Urothelium cell line (cell line): ENCODE measurements around the gene ENOX1.
"Not testable (repeated sequence)": the region's sequence is repeated elsewhere in the genome, so short reads cannot be mapped to it uniquely, and the experiment has no call there.

ENCODE experiments used
- DNase-seq: peaks from one replicate; pipeline ENCODE4 v3.0.0; 2011; ENCODE audit warnings: low spot score, mixed read lengths
- FAIRE-seq: peaks from 2 replicates; lab custom pipeline; 2011; peaks lifted over from hg19 to GRCh38; lab: Jason Lieb, UNC

The ENOX1 gene

GRCh38 chr13:43195112-43195511 lies 591.7 kb downstream of the ENOX1 start:
- FAIRE-seq (no peak), DNase-seq (no peak)

- DNase-seq, result no peak
- no peak for FAIRE-seq
Observed at GRCh38 chr13:43193789-43194420, 592.9 kb downstream of the ENOX1 start.

GRCh38 chr13:43191546-43191945 lies 595.2 kb downstream of the ENOX1 start:
- FAIRE-seq (no peak), DNase-seq (no peak)

DNA sequence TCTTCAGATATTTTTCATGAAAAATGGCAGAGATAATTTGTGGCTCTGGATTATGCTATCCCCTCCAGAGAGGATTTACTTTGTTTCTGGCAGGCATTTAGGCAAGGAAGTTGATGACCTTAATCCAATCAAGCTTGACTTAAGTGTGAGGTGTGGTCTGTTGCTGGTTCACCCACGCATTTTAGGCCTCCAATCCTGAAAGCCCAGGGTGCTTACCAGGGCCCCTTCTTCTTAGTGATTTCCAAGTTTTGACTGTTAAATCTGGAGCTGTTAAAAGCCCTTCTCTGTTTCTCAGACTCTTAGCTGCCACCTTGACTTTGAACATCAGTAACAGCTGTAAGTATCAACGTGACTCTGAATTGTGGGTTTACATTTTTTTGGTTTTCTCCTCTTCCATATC lies 601.5 kb downstream of the ENOX1 start:
- FAIRE-seq, result no peak
- no peak for DNase-seq

- FAIRE-seq (no peak), DNase-seq (no peak)
Observed at GRCh38 chr13:43180837-43181236, 605.9 kb downstream of the ENOX1 start.

DNA sequence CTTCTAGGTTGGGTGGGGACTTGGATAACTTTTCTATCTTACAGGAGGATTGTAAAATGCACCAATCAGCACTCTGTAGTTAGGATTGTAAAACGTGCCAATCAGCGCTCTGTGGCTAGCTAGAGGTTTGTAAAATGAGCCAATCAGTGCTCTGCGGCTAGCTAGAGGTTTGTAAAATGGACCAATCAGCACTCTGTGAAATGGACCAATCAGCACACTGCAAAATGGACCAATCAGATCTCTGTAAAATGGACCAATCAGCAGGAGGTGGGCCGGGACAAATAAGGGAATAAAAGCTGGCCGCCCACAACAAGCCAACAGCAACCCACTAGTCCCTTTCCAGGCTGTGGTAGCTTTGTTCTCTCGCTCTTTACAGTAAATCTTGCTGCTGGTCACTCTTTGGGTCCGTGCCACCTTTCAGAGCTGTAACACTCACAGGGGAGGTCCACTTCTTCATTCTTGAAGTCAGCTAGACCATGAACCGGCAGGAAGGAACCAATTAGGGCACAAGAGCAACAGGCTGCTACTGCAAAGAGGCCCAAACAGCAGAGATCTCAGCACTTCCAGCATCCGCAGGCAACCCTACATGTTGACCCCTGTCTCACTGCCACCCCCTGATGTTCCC lies 606.6 kb downstream of the ENOX1 start:
- FAIRE-seq, result no peak

GRCh38 chr13:43171489-43171888 lies 615.3 kb downstream of the ENOX1 start:
- FAIRE-seq, result no peak
- no peak for DNase-seq

More for the DNA sequence above, 606.6 kb downstream of the ENOX1 start:
- DNase-seq, result no peak

GRCh38 chr13:43170506-43170905 lies 616.3 kb downstream of the ENOX1 start:
- no peak for DNase-seq
- FAIRE-seq, result no peak

- not testable (repeated sequence) for FAIRE-seq, DNase-seq
Observed at GRCh38 chr13:43168434-43168833, 618.3 kb downstream of the ENOX1 start.

DNA sequence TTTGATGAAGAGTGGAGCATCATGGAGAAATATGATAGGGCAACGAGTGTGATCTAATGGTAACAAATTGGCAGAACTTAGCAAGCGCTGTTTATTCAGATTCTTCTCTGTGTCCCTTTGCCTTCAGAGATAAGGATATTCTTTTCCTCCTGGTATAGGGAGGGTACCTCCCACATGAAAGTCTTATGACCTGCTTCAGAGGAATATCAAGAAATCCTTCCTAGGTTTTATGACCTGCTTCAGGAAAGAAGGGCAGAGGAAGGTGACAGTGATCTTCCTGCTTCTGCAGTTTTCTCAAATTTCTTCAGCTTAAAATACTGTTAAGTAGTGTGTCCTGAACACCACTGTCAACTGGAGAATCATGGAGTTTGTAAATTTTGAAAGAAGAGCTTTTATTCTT lies 619.0 kb downstream of the ENOX1 start:
- FAIRE-seq (no peak), DNase-seq (no peak)

- FAIRE-seq (no peak), DNase-seq (no peak)
Observed at GRCh38 chr13:43166644-43167457, 619.9 kb downstream of the ENOX1 start.
